ENCODE results near the gene ARHGAP26.

Gene ARHGAP26

DNA sequence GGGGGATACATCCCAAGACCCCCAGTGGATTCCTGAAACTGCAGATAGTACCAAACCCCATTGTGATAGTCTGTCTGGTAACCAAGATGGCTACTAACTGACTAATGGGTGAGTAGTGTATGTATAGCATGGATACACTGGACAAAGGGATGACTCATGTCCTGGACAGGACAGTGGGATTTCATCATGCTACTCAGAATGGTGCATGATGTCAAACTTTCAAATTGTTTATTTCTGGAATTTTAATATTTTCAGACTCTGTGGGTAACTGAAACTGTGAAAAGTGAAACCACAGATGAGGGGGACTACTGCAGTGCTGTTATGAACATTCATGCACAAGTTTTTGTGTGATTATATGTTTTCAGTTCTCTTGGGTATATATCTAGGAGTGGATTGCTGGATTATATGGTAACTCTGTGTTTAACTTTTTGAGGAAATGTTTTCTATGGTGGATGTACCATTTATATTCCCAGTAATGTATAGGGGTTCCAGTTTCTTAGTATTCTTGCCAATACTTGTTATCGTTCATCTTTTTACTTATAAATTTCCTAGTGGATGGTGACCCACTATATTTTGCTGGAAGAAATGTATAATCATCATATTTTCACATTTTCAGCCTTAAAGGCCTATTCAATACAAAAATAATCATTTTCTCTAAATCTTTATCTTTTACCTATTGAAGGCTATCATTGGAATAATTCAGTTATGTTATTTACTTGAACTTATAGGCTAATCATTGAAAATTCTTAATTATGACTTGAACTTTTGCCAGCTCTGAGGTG, 492.4 kb downstream of the ARHGAP26 start:
- H3K4me1 ChIP-seq (ENCODE audit: control insufficient read depth in 1 of 2, insufficient read depth in 2 of 2, low read length in 2 of 2): no peaks in the 10 kb centered on the region
- H3K4me3 ChIP-seq (ENCODE audit: low read depth in 1 of 2, low read length in 2 of 2): no peak overlapping the region
- no peaks in the 10 kb centered on the region for H3K27me3 ChIP-seq (ENCODE audit: low read depth, low read length)
- no peak overlapping the region for H3K27ac ChIP-seq (ENCODE audit: low read length)
- H3K36me3 ChIP-seq (ENCODE audit: control insufficient read depth in 1 of 2, insufficient read depth in 2 of 2, low read length in 2 of 2): peaks cover 0 to 4% of the 10 kb centered on the region in 2 donors
- H3K9me3 ChIP-seq (ENCODE audit: control insufficient read depth in 1 of 2, low read length in 2 of 2): peaks cover 0 to 7% of the 10 kb centered on the region in 2 donors

- Histone ChIP-seq H3K27me3 (ENCODE audit: low read depth, low read length) (no peaks in the 10 kb centered on the region), H3K9me3 (ENCODE audit: control insufficient read depth in 1 of 2, low read length in 2 of 2) (peaks cover 0 to 8% of the 10 kb centered on the region in 2 donors), H3K36me3 (ENCODE audit: control insufficient read depth in 1 of 2, insufficient read depth in 2 of 2, low read length in 2 of 2) (peaks cover 0 to 4% of the 10 kb centered on the region in 2 donors), H3K27ac (ENCODE audit: low read length) (no peak overlapping the region), H3K4me1 (ENCODE audit: control insufficient read depth in 1 of 2, insufficient read depth in 2 of 2, low read length in 2 of 2) (no peaks in the 10 kb centered on the region), H3K4me3 (ENCODE audit: low read depth in 1 of 2, low read length in 2 of 2) (no peak overlapping the region)
These were observed 493.2 kb downstream of the ARHGAP26 start for GRCh38 chr5:143263272-143263810.

DNA sequence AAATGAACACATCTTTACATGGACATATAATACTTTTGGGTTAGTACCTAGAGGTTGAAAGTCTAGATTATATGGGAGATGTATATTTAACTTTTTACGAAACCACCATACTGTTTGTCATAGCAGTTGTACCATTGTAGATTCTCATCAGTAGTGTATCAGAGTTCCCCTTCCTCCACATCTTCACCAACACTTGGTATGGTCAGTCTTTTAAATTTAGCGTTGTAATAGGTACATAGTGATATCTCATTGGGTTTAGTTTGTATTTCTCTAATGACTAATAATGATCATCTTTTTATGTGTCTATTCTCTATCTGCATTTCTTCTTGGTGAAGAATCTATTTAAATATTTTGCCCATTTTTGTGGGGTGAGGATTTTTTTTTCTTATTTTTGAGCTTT, 495.8 kb downstream of the ARHGAP26 start:
- H3K27me3 ChIP-seq (ENCODE audit: low read depth, low read length): no peaks in the 10 kb centered on the region
- no peak overlapping the region for H3K4me3 ChIP-seq (ENCODE audit: low read depth in 1 of 2, low read length in 2 of 2)
- H3K36me3 ChIP-seq (ENCODE audit: control insufficient read depth in 1 of 2, insufficient read depth in 2 of 2, low read length in 2 of 2): peaks cover 0 to 4% of the 10 kb centered on the region in 2 donors
- no peaks in the 10 kb centered on the region for H3K4me1 ChIP-seq (ENCODE audit: control insufficient read depth in 1 of 2, insufficient read depth in 2 of 2, low read length in 2 of 2)
- no peak overlapping the region for H3K27ac ChIP-seq (ENCODE audit: low read length)
- H3K9me3 ChIP-seq (ENCODE audit: control insufficient read depth in 1 of 2, low read length in 2 of 2): peaks cover 0 to 16% of the 10 kb centered on the region in 2 donors

- Histone ChIP-seq H3K9me3 (ENCODE audit: control insufficient read depth in 1 of 2, low read length in 2 of 2) (peaks cover 0 to 16% of the 10 kb centered on the region in 2 donors), H3K27me3 (ENCODE audit: low read depth, low read length) (no peaks in the 10 kb centered on the region), H3K4me3 (ENCODE audit: low read depth in 1 of 2, low read length in 2 of 2) (no peak overlapping the region), H3K4me1 (ENCODE audit: control insufficient read depth in 1 of 2, insufficient read depth in 2 of 2, low read length in 2 of 2) (no peaks in the 10 kb centered on the region), H3K27ac (ENCODE audit: low read length) (no peak overlapping the region), H3K36me3 (ENCODE audit: control insufficient read depth in 1 of 2, insufficient read depth in 2 of 2, low read length in 2 of 2) (peaks cover 0 to 1% of the 10 kb centered on the region in 2 donors)
These were observed 497.0 kb downstream of the ARHGAP26 start for GRCh38 chr5:143267186-143267585.

DNA sequence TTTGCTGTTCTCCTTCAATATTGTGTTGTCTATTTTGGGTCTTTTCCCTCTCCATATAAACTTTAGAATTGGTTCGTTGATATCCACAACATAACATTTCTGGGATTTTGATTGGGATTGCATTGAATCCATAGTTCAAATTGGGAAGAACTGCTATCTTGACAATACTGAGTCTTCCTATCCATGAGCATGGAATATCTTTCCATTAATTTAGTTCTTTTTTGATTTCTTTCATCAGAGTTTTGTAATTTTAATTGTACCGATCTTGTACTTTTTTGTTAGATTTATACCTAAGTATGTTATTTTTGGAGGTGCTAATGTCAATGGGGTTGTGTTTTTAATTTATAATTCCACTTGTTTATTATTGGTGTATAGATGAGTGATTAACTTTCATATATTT, 498.2 kb downstream of the ARHGAP26 start:
- no peaks in the 10 kb centered on the region for H3K36me3 ChIP-seq (ENCODE audit: control insufficient read depth in 1 of 2, insufficient read depth in 2 of 2, low read length in 2 of 2)
- no peak overlapping the region for H3K27ac ChIP-seq (ENCODE audit: low read length)
- H3K4me3 ChIP-seq (ENCODE audit: low read depth in 1 of 2, low read length in 2 of 2): no peak overlapping the region
- peaks cover 0 to 16% of the 10 kb centered on the region in 2 donors for H3K9me3 ChIP-seq (ENCODE audit: control insufficient read depth in 1 of 2, low read length in 2 of 2)
- H3K4me1 ChIP-seq (ENCODE audit: control insufficient read depth in 1 of 2, insufficient read depth in 2 of 2, low read length in 2 of 2): no peaks in the 10 kb centered on the region
- H3K27me3 ChIP-seq (ENCODE audit: low read depth, low read length): no peaks in the 10 kb centered on the region

DNA sequence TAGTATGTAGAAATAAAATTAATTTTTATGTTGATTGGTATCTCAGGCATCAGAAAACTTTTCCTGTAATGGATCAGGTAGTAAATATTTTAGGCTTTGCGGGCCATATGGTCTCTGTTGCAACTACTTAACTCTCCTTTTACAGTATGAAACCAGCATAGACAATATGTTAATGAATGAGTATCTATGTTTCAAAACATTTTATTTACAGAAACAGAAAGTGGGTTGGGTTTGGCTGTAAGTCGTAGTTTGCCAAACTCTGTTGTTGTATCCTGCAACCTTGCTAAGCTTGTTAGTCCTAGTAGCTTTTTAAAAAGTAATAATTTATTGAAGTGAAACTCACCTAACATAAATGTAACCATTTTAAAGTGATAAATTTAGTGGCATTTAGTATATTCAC, 501.3 kb downstream of the ARHGAP26 start:
- Histone ChIP-seq H3K36me3 (ENCODE audit: control insufficient read depth in 1 of 2, insufficient read depth in 2 of 2, low read length in 2 of 2) (no peaks in the 10 kb centered on the region), H3K4me1 (ENCODE audit: control insufficient read depth in 1 of 2, insufficient read depth in 2 of 2, low read length in 2 of 2) (no peaks in the 10 kb centered on the region), H3K27me3 (ENCODE audit: low read depth, low read length) (no peaks in the 10 kb centered on the region), H3K27ac (ENCODE audit: low read length) (no peak overlapping the region), H3K4me3 (ENCODE audit: low read depth in 1 of 2, low read length in 2 of 2) (no peak overlapping the region), H3K9me3 (ENCODE audit: control insufficient read depth in 1 of 2, low read length in 2 of 2) (peaks cover 0 to 16% of the 10 kb centered on the region in 2 donors)

DNA sequence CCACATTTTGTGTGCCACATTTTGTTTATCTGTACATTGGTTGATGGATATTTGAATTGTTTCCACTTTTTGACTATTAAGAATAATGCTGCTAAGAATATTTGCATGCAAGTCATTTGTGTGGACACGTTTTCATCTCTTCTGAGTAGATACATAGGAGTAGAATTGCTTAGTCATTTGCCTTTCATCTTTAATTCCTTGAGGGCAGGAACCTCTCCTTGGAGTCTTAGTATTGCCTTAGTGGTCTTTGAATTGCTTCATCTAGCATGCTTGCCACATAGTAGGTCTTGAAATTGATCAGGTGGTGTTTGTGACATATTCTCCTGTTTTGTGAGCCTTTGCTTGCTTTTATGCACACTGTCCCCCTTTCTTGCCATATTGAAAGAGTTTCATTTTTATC, 504.8 kb downstream of the ARHGAP26 start:
- no peak overlapping the region for H3K4me3 ChIP-seq (ENCODE audit: low read depth in 1 of 2, low read length in 2 of 2)
- H3K27me3 ChIP-seq (ENCODE audit: low read depth, low read length): no peaks in the 10 kb centered on the region

GRCh38 chr5:143275512-143276363, 505.6 kb downstream of the ARHGAP26 start:
- H3K4me1 ChIP-seq (ENCODE audit: control insufficient read depth in 1 of 2, insufficient read depth in 2 of 2, low read length in 2 of 2): peaks cover 0 to 4% of the 10 kb centered on the region in 2 donors
- H3K27ac ChIP-seq (ENCODE audit: low read length): no peak overlapping the region
- no peaks in the 10 kb centered on the region for H3K36me3 ChIP-seq (ENCODE audit: control insufficient read depth in 1 of 2, insufficient read depth in 2 of 2, low read length in 2 of 2)
- no peak overlapping the region for H3K4me3 ChIP-seq (ENCODE audit: low read depth in 1 of 2, low read length in 2 of 2)
- H3K27me3 ChIP-seq (ENCODE audit: low read depth, low read length): no peaks in the 10 kb centered on the region
- no peaks in the 10 kb centered on the region for H3K9me3 ChIP-seq (ENCODE audit: control insufficient read depth in 1 of 2, low read length in 2 of 2)

More for the DNA sequence above, 504.8 kb downstream of the ARHGAP26 start:
- Histone ChIP-seq H3K36me3 (ENCODE audit: control insufficient read depth in 1 of 2, insufficient read depth in 2 of 2, low read length in 2 of 2) (no peaks in the 10 kb centered on the region), H3K27ac (ENCODE audit: low read length) (no peak overlapping the region), H3K4me1 (ENCODE audit: control insufficient read depth in 1 of 2, insufficient read depth in 2 of 2, low read length in 2 of 2) (peaks cover 0 to 3% of the 10 kb centered on the region in 2 donors), H3K9me3 (ENCODE audit: control insufficient read depth in 1 of 2, low read length in 2 of 2) (peaks cover 0 to 2% of the 10 kb centered on the region in 2 donors)

GRCh38 chr5:143277536-143277935, 507.4 kb downstream of the ARHGAP26 start:
- no peaks in the 10 kb centered on the region for H3K27me3 ChIP-seq (ENCODE audit: low read depth, low read length)
- no peaks in the 10 kb centered on the region for H3K36me3 ChIP-seq (ENCODE audit: control insufficient read depth in 1 of 2, insufficient read depth in 2 of 2, low read length in 2 of 2)
- peaks cover 0 to 4% of the 10 kb centered on the region in 2 donors for H3K4me1 ChIP-seq (ENCODE audit: control insufficient read depth in 1 of 2, insufficient read depth in 2 of 2, low read length in 2 of 2)
- H3K9me3 ChIP-seq (ENCODE audit: control insufficient read depth in 1 of 2, low read length in 2 of 2): no peaks in the 10 kb centered on the region
- no peak overlapping the region for H3K27ac ChIP-seq (ENCODE audit: low read length)
- H3K4me3 ChIP-seq (ENCODE audit: low read depth in 1 of 2, low read length in 2 of 2): no peak overlapping the region
